ENCODE results near the gene KLHL21. TPM values are rescaled to one million over a fixed set of nuclear protein-coding genes. Genes with fewer than 3 reads are reported as not detected.

KLHL21 gene
- polyA plus RNA-seq, 2 donors, result 20.5 to 22.3 TPM

DNA sequence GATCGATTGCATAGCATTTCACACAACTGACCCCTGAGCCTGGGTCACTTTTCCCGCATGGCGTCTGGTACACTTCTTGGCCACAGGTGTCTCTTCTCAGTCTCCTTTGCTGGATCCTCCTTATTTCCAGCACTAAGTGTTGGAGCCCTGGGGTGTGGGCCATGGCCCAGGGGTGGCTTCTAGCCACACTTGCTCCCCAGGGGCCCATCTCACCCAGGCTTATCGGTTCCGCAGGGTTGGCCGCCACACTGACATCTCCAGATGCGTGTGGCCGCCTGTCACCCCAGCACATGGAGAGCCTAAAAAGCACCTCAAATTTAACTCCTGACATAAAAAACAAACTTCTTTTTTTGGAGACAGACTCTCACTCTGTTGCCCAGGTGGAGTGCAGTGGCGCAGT lies 24.4 kb upstream of the KLHL21 start:
- no peak overlapping the region for H3K27ac ChIP-seq (ENCODE audit: low read depth in 2 of 2, low read length in 1 of 2)
- H3K36me3 ChIP-seq (ENCODE audit: control insufficient read depth in 2 of 2, insufficient read depth in 2 of 2, low read length in 1 of 2), result peaks cover 2 to 28% of the 10 kb centered on the region in 2 donors
- 92 to 95% methylated on average over 9 of the region's 9 CpGs for WGBS, 2 donors
- H3K9me3 ChIP-seq (ENCODE audit: control insufficient read depth in 2 of 2, insufficient read depth in 1 of 2, low read depth in 1 of 2, low read length in 1 of 2), result no peaks in the 10 kb centered on the region
- no peaks in the 10 kb centered on the region for H3K27me3 ChIP-seq (ENCODE audit: control insufficient read depth in 1 of 2, insufficient read depth in 2 of 2, low read length in 2 of 2)
- no peak overlapping the region for H3K4me3 ChIP-seq (ENCODE audit: low read depth in 1 of 2, low read length in 2 of 2)
- no peaks in the 10 kb centered on the region for H3K4me1 ChIP-seq (ENCODE audit: control insufficient read depth in 2 of 2, insufficient read depth in 2 of 2, low read length in 1 of 2)

DNA sequence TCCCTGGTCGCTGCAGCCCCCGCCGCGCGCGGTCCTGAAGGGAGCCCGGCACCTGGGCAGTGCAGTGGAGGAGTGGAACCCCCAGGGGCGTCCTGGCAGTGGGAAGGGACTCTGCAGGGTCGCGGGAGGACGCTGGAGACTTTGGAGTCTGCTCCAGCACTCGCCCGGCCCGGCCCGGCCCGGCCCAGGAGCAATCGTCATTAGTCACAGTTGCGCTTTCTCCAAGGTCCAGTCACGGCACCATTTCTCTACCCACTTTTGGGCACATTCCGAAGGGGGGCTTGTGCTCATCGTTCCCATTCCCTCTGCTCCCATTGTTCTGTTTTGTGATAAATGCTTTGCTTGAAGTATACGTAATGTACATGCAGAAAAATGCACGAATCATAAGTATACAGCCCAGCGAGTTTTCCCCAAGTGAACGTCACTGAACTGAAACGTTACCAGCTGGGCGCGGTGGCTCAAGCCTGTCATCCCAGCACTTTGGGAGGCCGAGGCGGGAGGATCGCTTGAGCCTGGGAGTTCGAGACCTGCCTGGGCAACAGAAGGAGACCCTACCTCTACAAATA lies 23.0 kb upstream of the KLHL21 start:
- Histone ChIP-seq H3K27me3 (ENCODE audit: control insufficient read depth in 1 of 2, insufficient read depth in 2 of 2, low read length in 2 of 2) (no peaks in the 10 kb centered on the region), H3K36me3 (ENCODE audit: control insufficient read depth in 2 of 2, insufficient read depth in 2 of 2, low read length in 1 of 2) (peaks cover 2 to 41% of the 10 kb centered on the region in 2 donors), H3K27ac (ENCODE audit: low read depth in 2 of 2, low read length in 1 of 2) (peak overlapping the region; percentile 92 to 93), H3K4me3 (ENCODE audit: low read depth in 1 of 2, low read length in 2 of 2) (peak overlapping the region; percentile 60 to 91), H3K9me3 (ENCODE audit: control insufficient read depth in 2 of 2, insufficient read depth in 1 of 2, low read depth in 1 of 2, low read length in 1 of 2) (no peaks in the 10 kb centered on the region), H3K4me1 (ENCODE audit: control insufficient read depth in 2 of 2, insufficient read depth in 2 of 2, low read length in 1 of 2) (no peaks in the 10 kb centered on the region)
- 3 to 4% methylated on average over 31 to 32 of the region's 32 CpGs for WGBS, 2 donors

DNA sequence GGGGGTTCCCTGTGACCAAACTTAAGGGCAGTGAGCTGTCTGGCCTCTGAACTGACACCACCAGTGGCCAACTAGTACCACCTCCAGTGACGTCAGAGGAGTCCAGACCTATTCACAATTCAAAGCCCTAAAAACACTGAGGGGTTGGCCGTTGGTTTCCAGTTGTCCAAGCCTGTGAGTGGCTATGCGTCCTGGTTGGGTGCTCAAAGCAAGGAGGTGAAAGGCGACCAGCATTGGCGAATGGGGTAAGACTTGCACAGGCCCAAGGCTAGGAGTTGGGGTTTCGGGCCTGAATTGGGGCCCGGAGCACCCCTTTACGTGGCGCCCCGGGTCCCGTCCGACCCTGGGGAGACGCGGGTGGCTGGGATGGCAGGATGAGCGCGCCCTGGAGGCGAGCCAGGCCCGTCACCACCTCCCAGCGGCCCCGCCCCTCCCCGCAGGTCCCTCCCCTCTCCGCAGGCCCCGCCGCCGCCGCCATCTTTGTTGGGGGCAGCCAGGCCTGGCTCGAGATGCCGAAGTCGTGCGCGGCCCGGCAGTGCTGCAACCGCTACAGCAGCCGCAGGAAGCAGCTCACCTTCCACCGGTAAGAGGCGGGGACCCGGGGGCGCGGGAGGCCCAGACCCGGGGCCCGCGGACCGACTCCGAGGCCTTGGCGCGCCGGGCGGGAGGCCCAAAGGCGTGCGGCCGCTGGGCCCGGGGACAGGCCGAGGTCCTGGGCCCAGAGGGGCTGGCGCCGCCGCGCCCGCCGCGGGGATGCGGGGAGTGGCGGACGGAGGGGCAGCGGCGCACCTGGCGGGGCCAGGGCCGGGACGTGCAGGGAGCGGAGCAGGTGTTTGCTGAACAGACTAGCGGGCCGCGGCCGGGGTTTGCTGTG lies 22.3 kb upstream of the KLHL21 start, which contains the start of gene THAP3:
THAP3 (plus strand) TSS at position 159 of the 874 bp plus-strand sequence; CDS start at position 510, 351 bp downstream.
- peaks cover 8 to 42% of the 10 kb centered on the region in 2 donors for H3K36me3 ChIP-seq (ENCODE audit: control insufficient read depth in 2 of 2, insufficient read depth in 2 of 2, low read length in 1 of 2)

DNA sequence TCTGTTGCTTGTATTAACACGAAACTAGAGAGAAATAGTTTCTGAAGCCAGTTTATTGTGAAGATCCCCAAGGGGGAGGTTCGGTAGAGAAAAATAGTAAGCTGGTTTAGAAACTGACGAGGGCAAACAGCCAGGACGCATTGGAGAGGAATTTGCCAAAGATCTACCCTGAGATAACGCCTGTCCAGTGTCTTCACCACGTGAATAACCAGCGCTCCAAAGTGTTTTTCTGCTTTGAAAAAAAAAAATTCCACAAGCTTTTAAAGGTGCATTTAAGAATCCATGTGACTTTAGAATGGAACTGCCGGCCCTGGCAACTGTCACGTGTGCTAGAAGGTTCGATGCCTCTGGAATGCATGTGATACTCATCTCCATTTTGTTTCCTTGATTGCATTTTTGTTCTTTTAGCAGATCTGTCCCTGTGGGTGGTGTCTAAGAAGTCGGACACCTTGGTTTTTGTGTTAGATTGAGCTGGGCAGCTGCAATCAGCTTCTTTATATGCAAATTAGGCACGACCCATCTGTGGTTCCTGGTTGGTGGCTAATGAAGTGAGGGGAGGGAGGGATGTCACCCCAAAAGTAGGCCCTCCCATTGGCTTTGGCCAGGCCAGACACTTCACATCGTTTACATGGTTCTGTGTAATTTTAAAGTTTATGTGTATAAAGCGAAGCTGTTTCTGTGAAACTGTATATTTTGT lies 20.7 kb upstream of the KLHL21 start:
- no peaks in the 10 kb centered on the region for H3K27me3 ChIP-seq (ENCODE audit: control insufficient read depth in 1 of 2, insufficient read depth in 2 of 2, low read length in 2 of 2)
- WGBS, 2 donors, result 69 to 76% methylated on average over 14 of the region's 14 CpGs
- H3K36me3 ChIP-seq (ENCODE audit: control insufficient read depth in 2 of 2, insufficient read depth in 2 of 2, low read length in 1 of 2), result peaks cover 9 to 35% of the 10 kb centered on the region in 2 donors
- no peaks in the 10 kb centered on the region for H3K9me3 ChIP-seq (ENCODE audit: control insufficient read depth in 2 of 2, insufficient read depth in 1 of 2, low read depth in 1 of 2, low read length in 1 of 2)
- no peak overlapping the region for H3K27ac ChIP-seq (ENCODE audit: low read depth in 2 of 2, low read length in 1 of 2)
- H3K4me1 ChIP-seq (ENCODE audit: control insufficient read depth in 2 of 2, insufficient read depth in 2 of 2, low read length in 1 of 2), result no peaks in the 10 kb centered on the region
- H3K4me3 ChIP-seq (ENCODE audit: low read depth in 1 of 2, low read length in 2 of 2), result no peak overlapping the region

More for the DNA sequence above, 22.3 kb upstream of the KLHL21 start, which contains the start of gene THAP3:
- Histone ChIP-seq H3K27ac (ENCODE audit: low read depth in 2 of 2, low read length in 1 of 2) (peak within 1 kb of the TSS; percentile 92 to 93), H3K4me3 (ENCODE audit: low read depth in 1 of 2, low read length in 2 of 2) (peak within 1 kb of the TSS; percentile 60 to 91), H3K9me3 (ENCODE audit: control insufficient read depth in 2 of 2, insufficient read depth in 1 of 2, low read depth in 1 of 2, low read length in 1 of 2) (no peaks in the 10 kb centered on the region), H3K27me3 (ENCODE audit: control insufficient read depth in 1 of 2, insufficient read depth in 2 of 2, low read length in 2 of 2) (no peaks in the 10 kb centered on the region), H3K4me1 (ENCODE audit: control insufficient read depth in 2 of 2, insufficient read depth in 2 of 2, low read length in 1 of 2) (no peaks in the 10 kb centered on the region)
- 2% methylated on average over 58 to 73 of the region's 73 CpGs for WGBS, 2 donors

DNA sequence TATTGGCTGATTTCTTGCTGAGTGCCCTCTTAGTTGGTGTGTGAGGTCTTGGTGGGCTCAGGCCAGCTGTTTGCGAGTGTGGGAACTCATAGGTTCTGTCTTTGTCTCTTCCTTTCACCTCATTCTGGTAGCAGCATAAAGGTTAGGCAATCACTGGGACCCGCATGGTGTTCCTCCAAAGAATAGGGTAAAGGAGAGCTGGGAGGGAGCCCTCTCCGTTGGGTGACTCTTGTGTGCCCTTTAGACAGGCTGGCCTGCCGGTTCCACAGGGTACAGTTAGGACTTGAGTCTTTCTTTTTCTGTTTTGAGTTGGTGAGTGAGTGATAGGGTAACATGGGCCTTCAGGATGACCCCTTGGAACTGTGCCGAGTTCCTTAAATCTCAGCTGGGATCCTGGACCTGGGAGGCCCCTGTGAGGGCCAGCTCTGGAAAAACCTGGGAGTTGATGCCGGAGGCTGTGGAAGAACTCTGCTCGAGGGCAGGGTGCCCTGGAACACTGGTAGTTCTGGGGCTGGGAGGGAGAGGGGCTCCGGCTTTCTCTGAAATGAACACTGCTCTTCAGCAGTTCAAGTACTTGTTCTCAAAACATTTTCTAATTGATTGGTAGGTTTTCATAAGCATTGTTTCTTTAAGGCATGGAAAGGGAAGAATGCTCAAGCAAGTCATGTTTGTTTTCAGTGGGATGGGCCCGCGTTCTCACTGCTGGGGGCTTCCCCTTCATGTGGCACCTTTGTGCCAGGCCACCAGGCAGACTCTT lies 19.9 kb upstream of the KLHL21 start:
- Histone ChIP-seq H3K4me1 (ENCODE audit: control insufficient read depth in 2 of 2, insufficient read depth in 2 of 2, low read length in 1 of 2) (no peaks in the 10 kb centered on the region), H3K4me3 (ENCODE audit: low read depth in 1 of 2, low read length in 2 of 2) (no peak overlapping the region), H3K9me3 (ENCODE audit: control insufficient read depth in 2 of 2, insufficient read depth in 1 of 2, low read depth in 1 of 2, low read length in 1 of 2) (no peaks in the 10 kb centered on the region), H3K27me3 (ENCODE audit: control insufficient read depth in 1 of 2, insufficient read depth in 2 of 2, low read length in 2 of 2) (no peaks in the 10 kb centered on the region), H3K27ac (ENCODE audit: low read depth in 2 of 2, low read length in 1 of 2) (peak overlapping the region in 1 of 2 donors; percentile 8), H3K36me3 (ENCODE audit: control insufficient read depth in 2 of 2, insufficient read depth in 2 of 2, low read length in 1 of 2) (peaks cover 9 to 34% of the 10 kb centered on the region in 2 donors)
- WGBS, 2 donors, result 81% methylated on average over 10 of the region's 10 CpGs

DNA sequence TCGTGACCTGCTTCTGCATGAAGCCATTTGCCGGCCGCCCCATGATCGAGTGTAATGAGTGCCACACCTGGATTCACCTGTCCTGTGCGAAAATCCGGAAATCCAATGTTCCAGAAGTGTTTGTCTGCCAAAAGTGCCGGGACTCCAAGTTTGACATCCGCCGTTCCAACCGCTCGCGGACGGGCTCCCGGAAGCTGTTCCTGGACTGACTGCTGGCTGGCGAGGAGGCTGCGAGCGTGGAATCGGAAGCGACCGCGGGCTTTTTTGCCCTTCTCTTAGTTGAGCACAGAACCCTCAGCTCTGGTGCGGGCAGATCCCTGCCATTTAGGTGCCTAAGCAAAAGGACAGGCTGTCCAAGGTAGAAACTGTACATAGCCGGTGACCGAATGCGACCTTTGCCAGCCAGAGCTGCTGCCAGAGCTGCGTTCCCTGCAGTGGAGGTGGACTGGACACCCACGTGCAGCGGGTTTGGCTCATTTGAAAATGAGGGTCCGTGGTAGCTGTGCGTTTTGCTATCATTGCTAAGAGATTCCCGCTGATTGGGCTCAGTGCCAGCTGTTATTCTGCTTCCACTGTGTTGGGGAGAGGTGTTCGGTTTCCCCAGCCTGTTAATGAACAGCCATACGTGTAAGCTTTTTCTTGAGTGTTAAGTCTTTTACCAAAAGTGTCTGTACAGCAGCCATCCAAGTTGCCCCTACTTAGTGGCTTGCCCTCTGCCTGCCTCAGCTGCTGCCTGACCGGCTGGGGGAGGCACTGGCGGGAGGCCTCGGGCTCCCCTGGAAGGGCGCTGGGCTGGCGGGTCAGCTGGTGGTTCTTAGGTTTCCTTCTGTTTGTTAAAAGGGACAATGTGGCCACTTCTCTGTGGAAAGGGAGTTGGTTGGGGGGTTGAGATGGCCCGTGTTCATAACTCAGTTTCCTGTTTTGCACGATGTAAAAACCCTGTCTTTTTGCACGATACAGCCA lies 19.0 kb upstream of the KLHL21 start:
- Histone ChIP-seq H3K27me3 (ENCODE audit: control insufficient read depth in 1 of 2, insufficient read depth in 2 of 2, low read length in 2 of 2) (no peaks in the 10 kb centered on the region), H3K9me3 (ENCODE audit: control insufficient read depth in 2 of 2, insufficient read depth in 1 of 2, low read depth in 1 of 2, low read length in 1 of 2) (no peaks in the 10 kb centered on the region), H3K4me1 (ENCODE audit: control insufficient read depth in 2 of 2, insufficient read depth in 2 of 2, low read length in 1 of 2) (no peaks in the 10 kb centered on the region), H3K4me3 (ENCODE audit: low read depth in 1 of 2, low read length in 2 of 2) (no peak overlapping the region), H3K36me3 (ENCODE audit: control insufficient read depth in 2 of 2, insufficient read depth in 2 of 2, low read length in 1 of 2) (peaks cover 9 to 35% of the 10 kb centered on the region in 2 donors), H3K27ac (ENCODE audit: low read depth in 2 of 2, low read length in 1 of 2) (no peak overlapping the region)
- 90% methylated on average over 41 of the region's 41 CpGs for WGBS, 2 donors

DNA sequence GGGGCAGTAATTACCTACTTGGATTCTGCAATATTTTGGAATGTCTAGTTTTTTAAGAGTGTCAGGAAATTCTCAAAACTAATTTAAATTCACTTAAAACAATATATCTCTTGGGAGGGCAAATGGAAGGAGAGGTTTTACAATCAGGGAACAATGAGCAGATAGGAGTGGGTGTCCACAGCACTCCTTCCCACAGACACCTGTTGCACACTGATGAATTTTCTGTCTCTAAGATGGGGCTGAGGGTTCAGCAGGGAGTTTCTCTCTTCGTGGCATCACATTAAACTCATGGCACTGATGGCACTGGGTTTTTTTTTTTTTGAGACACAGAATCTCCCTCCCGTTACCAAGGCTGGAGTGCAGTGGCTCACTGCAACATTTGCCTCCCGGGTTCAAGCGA lies 16.4 kb upstream of the KLHL21 start:
- 95 to 97% methylated on average over 4 of the region's 4 CpGs for whole genome bisulfite sequencing, 2 donors
- Histone ChIP-seq H3K9me3 (ENCODE audit: control insufficient read depth in 2 of 2, insufficient read depth in 1 of 2, low read depth in 1 of 2, low read length in 1 of 2) (no peaks in the 10 kb centered on the region), H3K4me3 (ENCODE audit: low read depth in 1 of 2, low read length in 2 of 2) (no peak overlapping the region), H3K27me3 (ENCODE audit: control insufficient read depth in 1 of 2, insufficient read depth in 2 of 2, low read length in 2 of 2) (no peaks in the 10 kb centered on the region), H3K27ac (ENCODE audit: low read depth in 2 of 2, low read length in 1 of 2) (no peak overlapping the region), H3K36me3 (ENCODE audit: control insufficient read depth in 2 of 2, insufficient read depth in 2 of 2, low read length in 1 of 2) (peaks cover 9 to 33% of the 10 kb centered on the region in 2 donors), H3K4me1 (ENCODE audit: control insufficient read depth in 2 of 2, insufficient read depth in 2 of 2, low read length in 1 of 2) (no peaks in the 10 kb centered on the region)

DNA sequence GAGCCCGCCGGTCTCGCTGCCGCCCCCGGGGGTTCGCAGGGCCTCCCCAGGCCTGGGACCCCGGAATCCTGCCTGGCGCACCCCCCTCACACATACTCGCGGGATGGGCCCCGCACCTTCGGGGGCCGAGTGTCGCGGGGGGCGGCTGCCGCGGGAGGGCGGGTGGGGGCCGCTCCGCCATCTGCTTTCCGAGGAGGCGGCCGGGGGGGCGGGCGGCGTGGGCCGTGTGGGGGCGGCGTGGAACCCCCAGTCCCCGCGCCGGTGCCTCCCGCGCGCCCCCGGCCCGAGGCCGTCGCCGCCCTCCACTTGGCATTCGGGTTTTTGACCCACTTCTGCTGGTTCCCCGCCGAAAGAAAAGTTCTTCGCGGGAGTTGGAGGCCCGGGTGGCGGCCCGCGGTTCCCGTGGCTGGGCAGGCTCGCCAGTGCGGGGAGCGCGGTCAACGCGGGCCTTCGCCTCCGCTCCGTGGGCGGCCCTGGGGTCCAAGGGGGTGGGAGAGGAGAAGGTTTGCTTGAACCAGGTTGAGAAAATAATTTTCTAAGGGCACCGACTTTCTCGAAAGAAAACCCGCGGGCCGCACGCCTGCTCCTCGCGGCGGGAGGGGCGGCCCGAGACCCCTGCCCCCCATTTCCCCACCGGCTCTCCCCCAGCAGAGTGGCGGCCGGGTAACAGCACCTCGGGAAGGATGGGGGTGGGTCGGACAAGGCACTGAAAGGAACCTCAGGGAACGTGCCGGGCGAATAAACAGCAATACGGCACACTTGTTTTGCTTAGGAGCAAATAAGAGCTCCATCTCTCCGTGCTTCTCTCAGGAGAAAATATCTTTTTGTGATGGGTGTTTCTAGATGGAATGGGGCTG lies 12.5 kb upstream of the KLHL21 start:
- H3K9me3 ChIP-seq (ENCODE audit: control insufficient read depth in 2 of 2, insufficient read depth in 1 of 2, low read depth in 1 of 2, low read length in 1 of 2), result no peaks in the 10 kb centered on the region
- no peaks in the 10 kb centered on the region for H3K27me3 ChIP-seq (ENCODE audit: control insufficient read depth in 1 of 2, insufficient read depth in 2 of 2, low read length in 2 of 2)
- H3K4me3 ChIP-seq (ENCODE audit: low read depth in 1 of 2, low read length in 2 of 2), result peak overlapping the region; percentile 82 to 90
- WGBS, 2 donors, result 1 to 2% methylated on average over 53 to 82 of the region's 82 CpGs
- peaks cover 0 to 2% of the 10 kb centered on the region in 2 donors for H3K4me1 ChIP-seq (ENCODE audit: control insufficient read depth in 2 of 2, insufficient read depth in 2 of 2, low read length in 1 of 2)
- peak overlapping the region; percentile 86 to 93 for H3K27ac ChIP-seq (ENCODE audit: low read depth in 2 of 2, low read length in 1 of 2)
- H3K36me3 ChIP-seq (ENCODE audit: control insufficient read depth in 2 of 2, insufficient read depth in 2 of 2, low read length in 1 of 2), result peaks cover 3 to 11% of the 10 kb centered on the region in 2 donors
